Mucosa of rectum (tissue), 2 donors: Measurements from ENCODE around the gene IKZF1.

Source experiments
- H3K27ac ChIP-seq, 2 donors: one replicate each; pipeline ENCODE4 v1.7.0; 2013; ENCODE audit warnings: inconsistent platforms in 2 of 2, low read depth in 2 of 2, low read length in 2 of 2
- H3K27me3 ChIP-seq, 2 donors: one replicate each; pipeline ENCODE4 v1.7.0; 2013; ENCODE audit warnings: low read length in 2 of 2; ENCODE audit not compliant: control insufficient read depth in 2 of 2, insufficient read depth in 2 of 2
- H3K36me3 ChIP-seq, 2 donors: one replicate each; pipeline ENCODE4 v1.7.0; 2013; ENCODE audit warnings: low read length in 2 of 2; ENCODE audit not compliant: control insufficient read depth in 2 of 2, insufficient read depth in 2 of 2
- H3K4me1 ChIP-seq, 2 donors: one replicate each; pipeline ENCODE4 v1.7.0; 2013; ENCODE audit warnings: low read length in 2 of 2, mild to moderate bottlenecking in 1 of 2; ENCODE audit not compliant: control insufficient read depth in 2 of 2, insufficient read depth in 2 of 2
- H3K4me3 ChIP-seq, 2 donors: one replicate each; pipeline ENCODE4 v1.7.0; 2013; ENCODE audit warnings: low read length in 2 of 2
- H3K9ac ChIP-seq, 2 donors: one replicate each; pipeline ENCODE4 v1.7.0; 2013; ENCODE audit warnings: low read length in 2 of 2, low read depth in 1 of 2, mild to moderate bottlenecking in 1 of 2
- H3K9me3 ChIP-seq, 2 donors: one replicate each; pipeline ENCODE4 v1.7.0; 2013; ENCODE audit warnings: low read length in 2 of 2; ENCODE audit not compliant: control insufficient read depth in 2 of 2
- donor health status: healthy.
- donor health status: Normal muscosa, but diverticular disease.

IKZF1 gene

GRCh38 chr7:50431316-50431715, 126.8 kb downstream of the IKZF1 start:
- H3K9ac ChIP-seq = no peak overlapping the region
- H3K36me3 ChIP-seq = no peaks in the 10 kb centered on the region
- H3K27ac ChIP-seq = no peak overlapping the region
- H3K27me3 ChIP-seq = no peaks in the 10 kb centered on the region
- H3K9me3 ChIP-seq = no peaks in the 10 kb centered on the region
- no peaks in the 10 kb centered on the region for H3K4me1 ChIP-seq
- H3K4me3 ChIP-seq = no peak overlapping the region

- no peak overlapping the region for H3K27ac ChIP-seq
- no peak overlapping the region for H3K9ac ChIP-seq
- no peaks in the 10 kb centered on the region for H3K36me3 ChIP-seq
- no peaks in the 10 kb centered on the region for H3K4me1 ChIP-seq
- H3K27me3 ChIP-seq = no peaks in the 10 kb centered on the region
- H3K4me3 ChIP-seq = no peak overlapping the region
- H3K9me3 ChIP-seq = no peaks in the 10 kb centered on the region
Measured at GRCh38 chr7:50431722-50432305, 127.3 kb downstream of the IKZF1 start.

GRCh38 chr7:50436133-50436806, 131.8 kb downstream of the IKZF1 start:
- Histone ChIP-seq H3K4me3 (no peak overlapping the region), H3K27ac (no peak overlapping the region), H3K9me3 (no peaks in the 10 kb centered on the region), H3K9ac (no peak overlapping the region), H3K27me3 (no peaks in the 10 kb centered on the region), H3K4me1 (no peaks in the 10 kb centered on the region), H3K36me3 (peaks cover 0 to 9% of the 10 kb centered on the region in 2 donors)

GRCh38 chr7:50446542-50446960, 142.0 kb downstream of the IKZF1 start:
- Histone ChIP-seq H3K27ac (no peak overlapping the region), H3K9ac (no peak overlapping the region), H3K36me3 (peaks cover 6 to 20% of the 10 kb centered on the region in 2 donors), H3K9me3 (no peaks in the 10 kb centered on the region), H3K4me3 (no peak overlapping the region), H3K27me3 (no peaks in the 10 kb centered on the region), H3K4me1 (peaks cover 7% of the 10 kb centered on the region in 2 donors)

- H3K27ac ChIP-seq = no peak overlapping the region
- H3K4me1 ChIP-seq = peaks cover 7% of the 10 kb centered on the region in 2 donors
- H3K9ac ChIP-seq = no peak overlapping the region
- H3K27me3 ChIP-seq = peaks cover 0 to 2% of the 10 kb centered on the region in 2 donors
- H3K9me3 ChIP-seq = no peaks in the 10 kb centered on the region
- H3K36me3 ChIP-seq = peaks cover 6 to 20% of the 10 kb centered on the region in 2 donors
- H3K4me3 ChIP-seq = no peak overlapping the region
Measured at GRCh38 chr7:50448823-50449222, 144.3 kb downstream of the IKZF1 start.

GRCh38 chr7:50449501-50449880, 145.0 kb downstream of the IKZF1 start:
- no peak overlapping the region for H3K27ac ChIP-seq
- H3K27me3 ChIP-seq = peaks cover 0 to 2% of the 10 kb centered on the region in 2 donors
- no peaks in the 10 kb centered on the region for H3K9me3 ChIP-seq
- peak overlapping the region; percentile 66 to 80 for H3K9ac ChIP-seq
- H3K4me1 ChIP-seq = peaks cover 7% of the 10 kb centered on the region in 2 donors
- H3K4me3 ChIP-seq = peak overlapping the region; percentile 82 to 87
- peaks cover 6 to 20% of the 10 kb centered on the region in 2 donors for H3K36me3 ChIP-seq

GRCh38 chr7:50449881-50450589, 145.5 kb downstream of the IKZF1 start, which contains the start of gene FIGNL1:
Gene FIGNL1 (minus strand): TSS chr7:50450350. CDS start chr7:50447287, 3,063 bp downstream.
- Histone ChIP-seq H3K9me3 (no peaks in the 10 kb centered on the region), H3K9ac (peak within 1 kb of the TSS; percentile 66 to 80), H3K27ac (peak within 1 kb of the TSS; percentile 46 to 71), H3K4me3 (peak within 1 kb of the TSS; percentile 82 to 87), H3K36me3 (peaks cover 6 to 20% of the 10 kb centered on the region in 2 donors), H3K27me3 (peaks cover 0 to 2% of the 10 kb centered on the region in 2 donors), H3K4me1 (peaks cover 7% of the 10 kb centered on the region in 2 donors)

- Histone ChIP-seq H3K36me3 (peaks cover 6 to 15% of the 10 kb centered on the region in 2 donors), H3K9me3 (no peaks in the 10 kb centered on the region), H3K9ac (peak overlapping the region; percentile 49 to 80), H3K4me1 (peaks cover 7% of the 10 kb centered on the region in 2 donors), H3K27ac (peak overlapping the region; percentile 23 to 71), H3K27me3 (peaks cover 0 to 2% of the 10 kb centered on the region in 2 donors), H3K4me3 (peak overlapping the region; percentile 82 to 87)
Measured at GRCh38 chr7:50450590-50451032, 146.1 kb downstream of the IKZF1 start.
